HCEC 1CT (cell line): ENCODE results near the gene WNT9A.

Source experiments
- DNase-seq: peaks from one replicate; pipeline ENCODE4 v3.0.0-alpha.2; 2017

Gene WNT9A

DNA sequence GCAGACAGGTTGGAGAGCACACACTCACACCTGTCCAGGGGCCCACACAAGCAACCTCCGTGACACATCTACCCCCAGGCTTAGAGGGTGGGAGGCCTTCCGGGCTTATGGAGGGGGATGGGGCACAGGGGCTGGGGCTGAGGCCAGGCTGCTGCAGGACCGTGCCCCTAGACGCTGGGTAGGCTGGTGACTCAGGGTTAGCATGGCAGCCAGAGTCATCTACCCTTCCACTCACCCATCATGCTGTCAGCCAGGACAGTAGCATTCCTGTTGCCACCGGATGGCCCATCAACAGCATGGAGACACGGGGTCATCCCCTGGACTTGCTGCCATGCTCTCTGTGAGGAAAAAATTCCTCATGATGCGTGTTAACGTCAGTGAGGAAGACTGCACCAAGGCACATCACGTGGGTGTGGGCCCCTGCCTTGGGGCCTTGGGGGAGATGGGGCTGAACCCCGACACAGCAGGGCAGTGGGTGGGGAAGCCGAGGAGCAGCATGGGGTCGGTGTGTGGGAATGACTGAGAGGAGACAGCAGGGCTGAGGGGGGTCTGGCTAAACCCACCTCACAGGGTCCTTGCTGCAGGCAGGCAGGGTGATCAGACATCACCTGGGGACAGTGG, 52.8 kb downstream of the WNT9A start:
- no peak for DNase-seq

DNA sequence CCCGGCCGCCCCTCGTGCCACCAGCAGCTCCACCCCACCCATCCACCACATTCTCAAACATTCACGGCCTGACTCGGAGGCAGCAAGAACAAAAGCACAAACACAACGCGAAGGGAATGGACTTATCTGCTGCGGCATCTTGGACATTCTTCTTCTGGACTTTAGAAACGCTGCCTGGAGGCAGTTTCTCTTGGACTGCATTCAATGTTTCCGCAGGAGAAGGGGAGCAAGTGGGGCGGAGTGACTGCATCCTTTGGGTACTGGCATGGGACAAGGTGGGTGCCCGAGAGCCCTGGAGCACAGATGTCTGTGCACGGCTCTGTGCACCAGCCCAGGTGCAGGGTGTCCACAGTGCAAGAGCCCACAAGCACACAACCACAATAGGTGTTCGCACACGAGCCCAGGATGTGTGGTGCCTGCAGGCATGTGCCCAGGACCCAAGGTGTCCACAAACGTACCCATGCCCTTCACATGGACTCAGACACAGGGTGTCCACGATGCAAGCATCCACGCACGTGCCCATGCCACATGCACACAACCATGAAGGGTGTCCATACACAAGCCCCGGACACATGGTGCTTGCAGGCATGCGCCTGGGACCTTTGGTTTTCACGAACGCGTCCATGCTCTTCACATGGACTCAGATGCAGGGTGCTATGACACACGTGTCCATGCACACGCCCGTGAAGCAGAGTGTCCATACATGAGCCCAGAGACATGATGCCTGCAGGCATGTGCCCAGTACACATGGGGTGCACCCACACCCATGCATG, 53.6 kb downstream of the WNT9A start:
- DNase-seq, result no peak

DNA sequence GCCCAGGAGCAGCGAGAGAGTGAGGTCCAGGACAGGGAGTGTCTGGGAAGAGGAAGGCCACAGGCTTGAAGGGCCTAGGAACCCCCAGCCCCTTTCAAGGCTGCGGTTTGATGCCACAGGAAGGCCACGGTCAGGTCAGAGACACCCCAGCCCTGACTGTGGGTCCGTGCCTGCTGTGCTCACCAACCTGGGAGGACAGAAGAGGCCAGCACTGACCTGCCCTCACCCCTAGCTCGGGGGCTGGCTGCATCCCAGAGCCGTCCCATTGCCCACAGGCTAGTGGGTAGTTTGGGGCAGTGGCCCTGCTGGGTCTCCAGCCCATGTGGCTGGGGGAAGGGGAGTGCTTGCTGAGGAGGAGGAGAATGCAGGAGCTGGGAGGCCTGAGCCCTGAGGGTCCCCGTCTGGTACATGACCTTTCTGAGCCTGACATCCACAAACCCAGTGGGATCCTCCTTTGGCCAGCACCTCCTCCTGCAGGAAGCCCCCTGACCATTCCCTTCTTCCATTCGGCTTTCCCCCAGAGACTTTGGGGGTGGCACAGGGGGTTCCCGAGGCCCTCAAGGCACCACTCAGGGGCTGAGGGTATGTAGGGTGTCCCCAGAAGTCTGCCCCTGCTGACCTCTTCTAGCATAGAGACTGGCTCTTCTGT, 54.3 kb downstream of the WNT9A start:
- DNase-seq, result no peak

DNA sequence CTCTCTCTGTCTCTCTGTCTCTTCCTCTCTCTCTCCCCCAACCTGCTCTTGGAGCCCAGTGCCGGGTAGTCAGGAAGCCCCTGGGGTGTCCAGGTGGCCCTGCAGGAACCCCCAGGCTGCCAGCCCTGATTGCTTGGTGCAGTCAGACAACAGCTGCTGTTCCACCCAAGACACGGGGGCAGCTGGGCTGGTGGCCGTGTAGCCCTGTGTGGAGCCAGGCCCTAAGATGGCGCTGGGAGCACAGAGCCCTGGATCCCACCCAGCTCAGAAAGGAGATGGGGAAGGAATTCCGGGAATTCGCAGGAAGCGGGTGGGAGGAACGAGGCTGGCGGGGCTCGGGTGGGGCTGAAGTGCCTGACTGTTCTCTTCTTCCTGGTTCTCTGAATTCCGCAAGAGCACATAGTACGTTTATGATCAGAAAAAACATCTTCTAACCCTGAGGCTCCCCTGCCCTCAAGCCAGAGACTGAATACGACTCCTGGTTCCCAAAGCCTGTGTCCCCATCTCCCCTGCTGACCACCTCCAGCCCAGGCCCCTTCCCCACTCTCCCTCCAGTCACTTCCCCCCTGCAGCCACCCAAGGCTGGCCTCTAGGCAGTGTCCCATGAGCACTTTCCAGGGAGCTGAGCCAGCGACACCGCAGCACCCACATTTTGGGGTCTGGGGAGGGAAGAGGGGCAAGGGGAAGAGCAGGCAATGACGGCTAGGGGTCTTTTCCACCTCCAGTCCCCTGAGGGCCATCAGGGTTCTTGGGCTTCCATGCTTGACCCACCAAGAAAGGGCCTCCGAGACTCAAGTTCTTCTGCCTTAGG, 55.0 kb downstream of the WNT9A start:
- no peak for DNase-seq

DNA sequence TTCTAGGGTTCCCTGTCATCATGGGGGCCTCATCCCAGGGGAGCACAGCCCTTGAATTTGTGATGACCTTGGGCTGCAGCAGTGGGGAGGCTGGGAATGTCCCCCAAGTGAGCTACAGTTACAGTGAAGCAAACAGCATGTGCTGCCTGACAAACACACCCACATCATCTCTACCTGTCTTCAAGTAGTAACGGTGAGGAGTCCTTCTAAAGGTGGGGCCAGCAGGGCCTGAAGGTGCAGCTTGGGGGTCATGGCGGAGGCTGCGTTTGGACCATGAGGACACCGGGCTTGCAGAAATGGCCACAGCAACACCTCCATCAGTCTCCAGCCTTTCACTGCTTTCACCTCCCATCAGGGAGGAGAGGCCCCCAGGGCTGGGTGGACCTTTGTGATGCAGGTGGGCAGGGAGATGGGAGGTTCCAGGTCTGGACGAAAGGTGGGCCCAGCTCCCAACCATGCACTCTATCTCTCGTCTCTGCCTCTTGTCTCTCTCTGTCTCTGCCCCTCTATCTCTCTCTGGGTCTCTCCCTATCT, 55.7 kb downstream of the WNT9A start:
- DNase-seq, result no peak

DNA sequence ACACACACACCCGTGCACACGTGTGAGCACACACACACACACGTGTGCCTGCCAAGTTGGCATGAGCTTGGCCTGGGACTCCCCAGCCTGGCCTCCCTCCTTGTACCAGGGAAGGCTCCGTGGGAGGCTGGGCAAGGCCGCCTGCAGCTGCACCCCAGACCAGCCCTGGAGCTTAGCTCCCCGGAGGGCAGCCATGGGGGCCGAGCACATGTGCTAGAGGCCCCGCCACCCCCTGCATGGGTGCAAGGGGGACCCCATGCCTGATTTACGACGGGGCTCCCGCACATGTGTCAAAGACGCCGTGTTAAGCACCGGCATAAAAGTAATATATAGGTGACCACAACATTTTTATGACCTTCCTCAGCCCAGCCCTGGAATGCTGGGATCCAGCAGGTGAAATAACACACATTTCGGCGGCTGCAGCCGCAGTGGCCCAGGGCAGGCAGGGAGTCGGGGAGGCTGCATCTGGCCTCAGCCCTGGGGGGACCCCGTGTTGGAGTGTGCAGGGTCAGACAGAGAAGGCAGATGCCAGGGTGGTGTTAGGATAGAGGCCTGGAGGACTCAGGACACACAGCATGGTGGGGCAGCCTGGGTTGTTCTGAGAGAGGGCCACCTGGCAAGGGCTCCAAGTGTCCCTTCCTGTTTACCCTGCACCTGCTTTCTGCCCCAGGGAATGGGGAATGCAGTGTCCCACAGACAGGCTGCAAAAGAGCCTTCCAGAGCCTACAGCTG, 56.3 kb downstream of the WNT9A start:
- DNase-seq, result no peak

DNA sequence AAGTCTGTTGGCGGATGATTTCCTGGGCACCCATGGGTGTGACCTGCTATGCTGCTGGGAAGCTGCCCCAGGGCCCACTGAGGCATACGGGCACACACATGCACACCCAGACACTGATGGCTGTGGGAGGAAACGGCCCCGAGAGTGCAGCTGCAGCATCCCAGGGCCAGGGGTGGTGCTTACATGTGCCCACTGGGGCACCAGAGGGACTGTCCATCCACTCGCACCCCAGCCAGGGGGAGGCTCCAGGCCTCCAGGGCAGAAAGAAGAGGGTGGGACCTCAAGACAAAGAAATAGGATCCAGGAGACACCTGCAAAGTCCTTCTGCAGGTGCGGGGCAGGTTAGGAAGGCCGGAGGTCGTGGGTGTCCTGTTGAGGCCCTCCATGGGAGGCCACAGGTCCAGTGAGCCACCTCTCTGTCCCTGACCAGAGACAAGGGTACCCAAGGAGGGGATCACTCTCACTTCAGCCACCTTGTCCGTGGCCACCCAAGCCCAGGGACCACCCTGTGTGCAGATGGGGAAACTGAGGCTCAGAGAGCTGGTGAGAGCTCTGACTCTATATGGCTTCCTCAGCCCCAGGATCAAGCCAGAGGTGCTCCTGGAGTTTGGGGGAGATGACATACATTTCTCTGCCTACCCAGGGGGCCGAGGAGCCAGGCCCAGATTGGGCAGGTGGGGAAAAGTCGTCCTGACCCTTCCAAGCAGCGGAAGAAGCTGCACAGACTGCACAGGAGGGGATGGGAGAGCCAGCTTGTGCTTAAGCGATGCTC, 57.1 kb downstream of the WNT9A start:
- no peak for DNase-seq

DNA sequence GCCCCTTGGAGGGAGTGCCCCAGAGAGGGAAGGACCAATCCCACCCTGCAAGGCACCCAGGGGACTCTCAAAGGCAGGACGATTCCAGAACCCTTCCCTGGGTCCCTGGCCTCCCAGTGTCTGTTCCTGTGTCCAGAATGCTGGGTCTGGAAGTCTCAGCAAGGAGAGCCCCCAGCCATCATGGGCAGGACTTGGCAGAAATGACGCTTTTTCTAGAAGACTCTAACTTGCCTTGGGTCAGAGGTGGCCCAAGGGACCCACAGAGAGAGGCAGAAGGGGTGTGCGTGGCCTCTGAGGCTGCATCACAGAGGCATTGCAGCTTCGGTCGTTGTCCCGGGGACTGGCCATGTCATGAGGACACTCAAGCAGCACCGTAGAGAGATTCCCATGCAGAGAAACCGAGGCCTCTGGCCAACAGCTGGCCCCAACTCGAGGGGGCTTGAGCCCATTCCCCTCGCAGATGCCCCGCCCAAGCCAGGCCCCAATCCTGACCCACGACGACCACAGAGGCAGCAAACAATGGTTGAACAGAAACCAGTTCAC, 57.8 kb downstream of the WNT9A start:
- DNase-seq, result no peak

DNA sequence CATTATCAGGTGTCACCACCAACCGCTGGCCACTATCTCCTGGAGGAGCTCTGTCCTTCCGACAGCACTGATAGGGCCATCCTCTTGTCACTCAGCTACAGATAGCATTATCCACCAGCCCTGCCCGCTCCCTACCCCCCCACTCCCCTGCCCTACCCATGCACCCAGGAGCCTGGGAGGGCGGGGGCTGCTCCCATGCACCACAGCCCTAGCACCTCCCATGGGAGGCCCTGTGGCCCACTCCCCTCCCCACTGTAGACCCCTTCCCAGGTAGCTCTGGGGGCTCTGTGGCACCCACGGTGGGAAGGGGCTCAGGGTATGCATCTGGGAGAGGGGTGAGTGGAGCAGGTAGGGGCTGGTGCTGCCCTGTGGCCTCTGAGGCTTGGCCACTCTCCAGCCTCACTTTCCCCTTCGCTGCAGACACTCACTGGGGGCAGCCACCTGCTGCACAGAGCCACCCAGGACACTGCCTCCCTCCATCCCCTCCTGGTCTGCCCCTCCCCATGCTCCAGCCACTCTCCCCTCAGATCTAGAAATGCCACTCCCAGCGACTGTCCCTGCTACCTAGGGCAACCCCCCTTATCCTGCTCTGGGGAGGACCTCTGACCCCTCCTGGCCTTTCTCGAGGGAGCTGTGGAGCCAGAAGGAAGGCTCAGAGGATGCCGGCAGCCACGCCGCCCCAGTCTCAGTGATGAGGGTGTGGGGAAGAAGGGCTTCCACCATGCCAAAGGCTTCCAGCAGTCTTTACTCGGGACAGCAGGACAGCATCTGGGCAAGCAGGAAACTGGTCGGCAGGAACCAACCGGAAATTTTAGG, 58.5 kb downstream of the WNT9A start:
- DNase-seq, result no peak

DNA sequence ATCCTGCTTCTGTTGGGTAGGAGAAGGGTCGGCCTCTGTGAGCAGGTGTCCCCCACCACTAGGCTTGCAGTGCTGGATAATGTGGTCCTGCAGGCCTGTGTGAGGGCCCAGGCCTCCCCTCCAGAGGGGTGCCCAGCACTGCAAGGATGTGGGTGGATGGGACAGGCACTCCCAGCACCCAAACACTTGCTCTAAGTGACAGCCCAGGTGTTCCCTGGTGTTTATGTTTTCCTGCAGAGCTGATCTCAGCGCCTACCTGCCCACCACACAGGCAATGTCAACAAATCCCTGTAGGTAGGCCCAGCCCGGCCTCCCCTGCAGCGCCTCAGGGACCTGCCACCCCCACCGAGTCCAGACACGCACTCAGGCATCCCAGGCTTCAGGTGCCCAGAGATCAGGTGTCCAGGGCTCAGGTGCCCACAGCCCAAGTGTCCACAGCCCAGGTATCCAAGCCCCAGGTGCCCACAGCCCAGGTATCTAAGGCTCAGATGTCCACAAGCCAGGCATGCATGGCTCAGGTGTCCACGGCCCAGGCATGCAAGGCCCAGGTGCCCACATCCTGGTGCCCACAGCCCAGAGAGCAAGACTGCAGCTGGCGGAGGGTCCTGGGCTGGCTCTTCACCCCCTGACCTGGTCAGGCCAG, 59.2 kb downstream of the WNT9A start:
- no peak for DNase-seq

DNA sequence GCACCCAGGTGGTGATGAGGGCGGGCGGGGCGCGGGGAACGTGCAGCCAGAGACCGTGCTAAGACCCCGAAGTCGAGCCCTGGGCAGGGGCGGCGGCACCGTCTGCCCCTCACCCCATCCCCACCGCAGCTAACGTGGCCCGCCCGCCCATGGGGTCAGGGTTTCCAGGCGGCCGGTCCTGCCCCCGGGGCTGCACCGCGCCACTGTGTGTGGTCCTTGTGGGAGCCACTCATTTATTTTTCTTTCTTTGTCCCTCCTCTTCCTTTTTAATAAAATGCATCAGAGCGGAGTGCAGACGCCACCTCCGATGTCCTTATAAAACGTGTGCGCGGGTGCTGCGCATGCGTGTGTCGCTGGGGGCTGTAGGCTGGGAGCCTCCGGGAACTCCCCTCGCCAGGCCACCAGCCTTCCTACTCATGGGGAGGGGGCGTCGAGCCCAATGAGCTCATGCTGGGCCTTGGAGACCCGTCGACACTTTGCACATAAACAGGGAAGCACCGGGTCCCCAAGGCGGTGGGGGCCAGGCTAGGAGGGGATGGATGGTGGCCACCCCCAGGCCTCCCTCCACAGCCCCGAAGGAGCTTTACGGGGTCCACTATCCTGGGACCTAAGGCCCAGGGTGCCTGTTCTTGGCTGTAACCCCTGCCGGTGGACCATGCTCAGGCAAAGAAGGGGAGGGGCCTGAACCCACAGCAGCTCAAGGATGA, 59.9 kb downstream of the WNT9A start:
- DNase-seq, result no peak

DNA sequence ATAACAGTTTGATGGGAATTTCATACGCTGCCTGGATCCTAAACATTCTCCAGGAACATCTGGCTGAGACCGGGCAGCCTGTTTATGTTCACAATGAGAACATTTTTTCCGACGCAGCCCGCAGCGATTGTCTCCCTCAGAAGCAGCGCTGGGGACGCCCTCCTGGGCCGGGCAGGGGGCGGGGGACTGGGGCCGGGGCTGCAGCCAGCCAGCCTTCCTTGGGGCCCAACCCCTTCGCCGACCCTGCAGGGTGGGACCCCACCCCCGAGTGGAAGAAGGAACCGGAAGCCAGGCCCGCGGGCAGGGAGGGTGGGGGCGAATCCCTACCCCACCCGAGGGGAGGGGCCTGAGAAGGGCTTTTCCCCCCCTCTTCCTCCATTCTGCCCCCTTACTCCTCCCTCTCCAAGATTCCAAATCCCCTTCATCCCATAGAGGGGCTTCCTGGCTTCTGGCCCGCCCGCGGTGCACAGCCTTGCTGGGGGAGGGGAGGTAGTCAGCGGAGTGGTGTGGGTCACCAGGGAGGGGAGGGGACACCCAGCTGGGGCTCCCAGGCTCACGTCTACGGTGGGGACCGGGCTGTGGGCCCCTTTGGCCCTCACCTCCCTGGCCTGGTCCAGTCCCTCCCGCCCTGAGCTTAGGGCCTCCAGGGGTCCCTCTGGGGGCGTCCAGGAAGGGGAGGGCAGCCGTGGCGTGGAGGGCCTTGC, 60.6 kb downstream of the WNT9A start:
- DNase-seq, result peak; percentile 37

DNA sequence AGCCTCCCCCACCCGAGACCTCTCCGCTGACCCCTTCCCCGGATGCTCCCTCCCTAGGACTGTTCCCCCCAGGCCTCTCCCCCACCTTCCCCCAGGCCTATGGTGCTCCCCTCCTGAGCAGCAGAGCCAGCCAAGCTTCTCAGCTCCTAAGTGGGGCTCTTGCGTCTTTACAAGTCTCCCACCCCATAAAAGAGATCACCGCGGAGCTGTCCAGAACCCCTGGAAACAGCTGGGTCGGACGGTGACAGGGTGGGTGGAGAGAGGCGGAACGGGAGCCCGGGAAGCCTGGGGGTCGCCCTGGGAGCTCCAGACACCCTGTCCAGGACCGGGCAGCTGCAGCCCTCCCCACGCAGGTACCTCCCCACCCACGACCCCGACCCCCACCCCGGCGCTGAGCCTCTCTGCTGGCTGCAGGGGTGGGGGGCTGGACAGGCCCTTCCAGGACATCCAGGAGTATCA, 61.2 kb downstream of the WNT9A start:
- DNase-seq, result no peak

DNA sequence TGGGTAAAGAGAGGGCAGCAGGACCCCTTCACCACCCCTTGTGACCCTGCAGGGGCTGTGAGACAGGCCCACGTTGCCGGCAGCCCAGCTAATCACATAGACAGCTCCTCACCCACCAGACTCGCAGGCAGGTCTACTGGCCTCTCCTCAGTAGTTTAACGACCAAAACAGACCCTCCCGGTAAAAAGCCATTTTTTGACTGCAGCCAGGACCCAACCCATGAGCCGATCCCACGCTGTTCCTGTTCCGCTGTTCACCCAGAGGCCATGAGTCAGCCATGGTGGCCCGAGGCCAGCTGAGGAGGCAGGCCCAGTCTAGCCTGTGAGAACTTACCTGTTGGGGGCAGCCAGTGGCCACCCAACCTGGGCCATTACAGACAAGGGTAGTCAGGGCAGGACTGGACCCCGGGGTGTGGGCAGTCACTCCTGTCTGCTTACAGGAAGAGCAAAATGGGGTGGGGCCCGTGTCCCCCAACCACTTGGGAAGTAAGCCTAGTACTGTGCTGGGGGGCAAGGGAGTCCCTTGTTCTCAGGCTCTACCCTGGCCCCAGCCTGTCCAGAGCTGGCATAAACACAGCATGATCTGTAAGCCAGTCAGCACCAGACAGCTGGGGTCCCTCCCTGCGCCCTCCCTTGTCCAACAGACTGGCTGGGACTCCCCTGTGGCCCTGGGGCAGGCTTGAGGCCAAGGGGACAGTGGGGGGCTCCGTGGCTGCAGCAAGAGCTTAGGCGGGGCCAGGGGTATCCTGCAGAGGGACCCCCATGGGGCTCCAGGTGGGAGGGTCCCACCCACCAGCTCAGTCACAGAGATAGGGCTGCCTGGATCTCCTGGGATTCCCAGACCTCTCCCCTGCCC, 61.9 kb downstream of the WNT9A start:
- DNase-seq, result peak; percentile 45

DNA sequence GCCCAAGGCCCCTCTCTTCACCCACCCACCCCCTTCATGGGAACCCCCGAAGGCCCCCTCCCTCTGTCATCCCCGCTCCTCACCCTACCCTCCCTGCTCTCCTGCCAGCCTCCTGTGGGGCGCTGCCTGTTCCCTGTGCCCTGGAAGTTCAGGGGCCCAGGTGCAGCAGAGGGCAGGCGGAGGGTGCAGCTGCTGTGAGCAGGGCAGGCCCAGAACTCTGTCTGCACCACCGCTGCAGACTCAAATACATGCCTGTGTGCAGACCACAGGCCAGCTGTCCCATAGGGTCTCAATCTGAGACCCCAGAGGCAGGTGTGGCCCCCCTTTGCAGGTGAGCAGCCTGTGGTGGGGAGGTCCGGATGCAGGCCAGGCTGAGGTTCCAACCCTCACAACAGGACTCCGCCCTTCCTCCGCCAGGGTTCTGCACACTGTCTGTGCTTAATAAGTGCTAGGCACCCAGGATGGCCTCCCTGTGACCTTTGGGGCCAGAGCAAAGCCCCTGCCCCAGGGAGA, 62.5 kb downstream of the WNT9A start:
- DNase-seq, result no peak

DNA sequence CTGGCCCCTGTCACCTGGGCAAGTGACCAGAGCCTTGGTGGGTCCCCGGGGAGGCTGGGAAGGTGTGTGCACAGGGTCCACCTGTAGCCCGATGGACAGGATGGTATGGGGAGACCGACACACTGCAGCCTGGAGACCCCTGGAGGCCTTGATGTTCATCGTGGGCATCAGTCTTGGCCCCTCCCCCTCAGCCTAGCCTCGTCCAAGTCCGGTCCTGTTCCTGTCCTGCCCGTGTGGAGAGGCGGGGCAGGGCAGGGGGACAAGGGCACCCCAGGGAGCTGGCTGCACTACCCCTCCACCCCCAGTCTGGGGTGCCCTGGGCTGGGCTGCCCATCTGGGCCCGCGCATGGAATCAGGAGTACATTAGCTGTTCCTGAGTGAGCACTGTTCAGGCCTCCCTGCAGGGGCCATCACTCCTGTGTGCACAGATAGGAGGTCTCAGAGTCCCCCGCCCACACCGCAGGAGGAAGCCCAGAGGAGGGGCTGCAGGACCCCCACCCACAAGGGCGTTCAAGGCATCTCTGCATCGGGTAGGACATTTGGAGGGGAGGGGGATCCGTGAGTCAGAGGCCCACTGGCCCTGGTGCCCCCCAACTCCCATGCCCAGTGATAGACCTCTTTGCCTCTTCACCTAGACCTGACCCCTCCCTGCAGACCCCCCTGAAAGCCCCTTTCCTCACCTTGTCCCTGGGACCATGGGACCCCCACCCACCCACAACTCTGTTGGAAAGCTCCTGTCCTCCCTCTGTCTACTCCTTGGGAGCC, 63.2 kb downstream of the WNT9A start:
- DNase-seq, result no peak
